ENCODE results near the gene IPPK. TPM values are rescaled to one million over a fixed set of nuclear protein-coding genes. Genes with fewer than 3 reads are reported as not detected.

Gene IPPK
- total RNA-seq, 1 experiment from 2014 or later, result 15.4 TPM

DNA sequence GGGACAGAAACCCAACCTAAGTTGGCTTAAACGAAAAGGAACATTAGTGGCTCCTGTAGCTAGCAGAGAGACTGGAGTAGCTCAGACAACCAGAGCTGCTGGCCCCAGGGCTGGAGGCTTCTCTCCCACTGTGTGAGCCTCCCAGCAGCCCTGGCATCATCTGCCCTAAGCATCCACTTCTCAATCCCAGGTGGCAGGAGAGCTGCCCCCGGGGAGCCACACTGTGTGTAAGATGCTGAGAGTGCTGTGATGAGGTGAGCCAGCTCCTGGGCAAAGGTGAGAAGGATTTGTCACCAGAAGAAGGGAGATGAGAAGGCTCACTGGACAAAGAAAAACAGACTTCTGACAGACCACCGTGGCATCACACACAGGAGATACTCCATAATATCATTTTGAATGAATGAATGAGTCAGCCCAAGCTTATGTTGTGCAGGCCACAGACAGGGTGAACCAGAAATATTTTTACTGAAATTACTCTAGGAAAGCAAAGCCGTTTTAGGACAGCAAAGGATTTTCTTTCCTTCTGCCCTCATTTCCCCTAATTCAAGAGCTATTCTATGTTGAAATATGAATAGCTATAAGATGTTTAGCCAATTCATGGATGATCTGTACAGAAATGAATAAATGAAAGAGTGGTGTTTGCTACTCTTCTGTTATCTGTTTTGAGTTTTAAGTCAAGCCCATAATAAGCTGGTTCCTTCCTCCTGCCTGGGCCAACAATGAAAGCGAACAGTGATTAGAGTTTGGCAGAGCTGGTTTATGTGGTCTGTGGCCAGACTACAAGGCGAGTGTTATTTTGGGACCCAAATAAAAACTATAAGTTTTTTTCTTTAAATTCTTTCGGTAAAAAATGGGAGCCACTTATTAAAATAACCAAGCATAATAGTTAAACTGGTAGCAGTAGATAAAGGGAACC lies 76.7 kb downstream of the IPPK start:
- intact Hi-C loops (cut with micrococcal nuclease), result no loop called here
- TF ChIP-seq CBX3 (IDR thresholded peaks at IDR 0.05; ENCODE audit: low read depth), result no peak
- no peak for TF ChIP-seq FOSL1 (IDR thresholded peaks at IDR 0.05; ENCODE audit: low read depth)
- TF ChIP-seq, protein P1, sequence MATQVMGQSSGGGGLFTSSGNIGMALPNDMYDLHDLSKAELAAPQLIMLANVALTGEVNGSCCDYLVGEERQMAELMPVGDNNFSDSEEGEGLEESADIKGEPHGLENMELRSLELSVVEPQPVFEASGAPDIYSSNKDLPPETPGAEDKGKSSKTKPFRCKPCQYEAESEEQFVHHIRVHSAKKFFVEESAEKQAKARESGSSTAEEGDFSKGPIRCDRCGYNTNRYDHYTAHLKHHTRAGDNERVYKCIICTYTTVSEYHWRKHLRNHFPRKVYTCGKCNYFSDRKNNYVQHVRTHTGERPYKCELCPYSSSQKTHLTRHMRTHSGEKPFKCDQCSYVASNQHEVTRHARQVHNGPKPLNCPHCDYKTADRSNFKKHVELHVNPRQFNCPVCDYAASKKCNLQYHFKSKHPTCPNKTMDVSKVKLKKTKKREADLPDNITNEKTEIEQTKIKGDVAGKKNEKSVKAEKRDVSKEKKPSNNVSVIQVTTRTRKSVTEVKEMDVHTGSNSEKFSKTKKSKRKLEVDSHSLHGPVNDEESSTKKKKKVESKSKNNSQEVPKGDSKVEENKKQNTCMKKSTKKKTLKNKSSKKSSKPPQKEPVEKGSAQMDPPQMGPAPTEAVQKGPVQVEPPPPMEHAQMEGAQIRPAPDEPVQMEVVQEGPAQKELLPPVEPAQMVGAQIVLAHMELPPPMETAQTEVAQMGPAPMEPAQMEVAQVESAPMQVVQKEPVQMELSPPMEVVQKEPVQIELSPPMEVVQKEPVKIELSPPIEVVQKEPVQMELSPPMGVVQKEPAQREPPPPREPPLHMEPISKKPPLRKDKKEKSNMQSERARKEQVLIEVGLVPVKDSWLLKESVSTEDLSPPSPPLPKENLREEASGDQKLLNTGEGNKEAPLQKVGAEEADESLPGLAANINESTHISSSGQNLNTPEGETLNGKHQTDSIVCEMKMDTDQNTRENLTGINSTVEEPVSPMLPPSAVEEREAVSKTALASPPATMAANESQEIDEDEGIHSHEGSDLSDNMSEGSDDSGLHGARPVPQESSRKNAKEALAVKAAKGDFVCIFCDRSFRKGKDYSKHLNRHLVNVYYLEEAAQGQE (IDR thresholded peaks at IDR 0.05; ENCODE audit: low read depth), result no peak
- TF ChIP-seq SRF (IDR thresholded peaks at IDR 0.05; ENCODE audit: low read depth), result no peak
- TF ChIP-seq, protein P2, sequence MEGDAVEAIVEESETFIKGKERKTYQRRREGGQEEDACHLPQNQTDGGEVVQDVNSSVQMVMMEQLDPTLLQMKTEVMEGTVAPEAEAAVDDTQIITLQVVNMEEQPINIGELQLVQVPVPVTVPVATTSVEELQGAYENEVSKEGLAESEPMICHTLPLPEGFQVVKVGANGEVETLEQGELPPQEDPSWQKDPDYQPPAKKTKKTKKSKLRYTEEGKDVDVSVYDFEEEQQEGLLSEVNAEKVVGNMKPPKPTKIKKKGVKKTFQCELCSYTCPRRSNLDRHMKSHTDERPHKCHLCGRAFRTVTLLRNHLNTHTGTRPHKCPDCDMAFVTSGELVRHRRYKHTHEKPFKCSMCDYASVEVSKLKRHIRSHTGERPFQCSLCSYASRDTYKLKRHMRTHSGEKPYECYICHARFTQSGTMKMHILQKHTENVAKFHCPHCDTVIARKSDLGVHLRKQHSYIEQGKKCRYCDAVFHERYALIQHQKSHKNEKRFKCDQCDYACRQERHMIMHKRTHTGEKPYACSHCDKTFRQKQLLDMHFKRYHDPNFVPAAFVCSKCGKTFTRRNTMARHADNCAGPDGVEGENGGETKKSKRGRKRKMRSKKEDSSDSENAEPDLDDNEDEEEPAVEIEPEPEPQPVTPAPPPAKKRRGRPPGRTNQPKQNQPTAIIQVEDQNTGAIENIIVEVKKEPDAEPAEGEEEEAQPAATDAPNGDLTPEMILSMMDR (IDR thresholded peaks at IDR 0.05 in 2 of 3, conservative IDR thresholded peaks at IDR 0.05 in 1 of 3; ENCODE audit: borderline replicate concordance in 1 of 3, insufficient read depth in 1 of 3, low read depth in 2 of 3, low read length in 2 of 3), result no peak
- TF ChIP-seq EZH2phosphoT487 (IDR thresholded peaks at IDR 0.05; ENCODE audit: borderline replicate concordance), result no peak
- TF ChIP-seq, protein P3, sequence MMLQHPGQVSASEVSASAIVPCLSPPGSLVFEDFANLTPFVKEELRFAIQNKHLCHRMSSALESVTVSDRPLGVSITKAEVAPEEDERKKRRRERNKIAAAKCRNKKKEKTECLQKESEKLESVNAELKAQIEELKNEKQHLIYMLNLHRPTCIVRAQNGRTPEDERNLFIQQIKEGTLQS (IDR thresholded peaks at IDR 0.05), result no peak
- TF ChIP-seq, protein P4, sequence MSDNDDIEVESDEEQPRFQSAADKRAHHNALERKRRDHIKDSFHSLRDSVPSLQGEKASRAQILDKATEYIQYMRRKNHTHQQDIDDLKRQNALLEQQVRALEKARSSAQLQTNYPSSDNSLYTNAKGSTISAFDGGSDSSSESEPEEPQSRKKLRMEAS (IDR thresholded peaks at IDR 0.05), result no peak
- TF ChIP-seq ELF1 (IDR thresholded peaks at IDR 0.05; ENCODE audit: borderline replicate concordance, low read depth), result no peak
- TF ChIP-seq POLR2A (IDR thresholded peaks at IDR 0.05; ENCODE audit: borderline replicate concordance, extremely low read depth, insufficient read depth, insufficient read length), result no peak
- H3K9ac ChIP-seq (ENCODE audit: low read length), result no peak overlapping the region
- H3K4me3 ChIP-seq (replicated peaks in 1 of 2; ENCODE audit: low read depth in 1 of 2, low read length in 2 of 2), result no peak overlapping the region
- no peak overlapping the region for H3K27ac ChIP-seq (ENCODE audit: low read depth, low read length)
- no peak overlapping the region for H2AFZ ChIP-seq (ENCODE audit: low read depth, low read length, poor library complexity, severe bottlenecking)
- H3K9me2 ChIP-seq (ENCODE audit: insufficient read depth), result no peaks in the 10 kb centered on the region
- ChIA-PET CTCF (no interaction called here), POLR2A (no interaction called here), RAD21 (ENCODE audit: low non-redundant PET in 1 of 2, low total read pairs in 2 of 2, uncharacterized antibody in 2 of 2, unreplicated experiment in 2 of 2) (no interaction called here)
- no peak overlapping the region for H3K4me2 ChIP-seq (ENCODE audit: low read length)
- H3K27me3 ChIP-seq (ENCODE audit: insufficient read depth, low read length), result no peaks in the 10 kb centered on the region
- ATAC-seq (no peak), DNase-seq (ENCODE audit: low read depth, low spot score) (no peak)
- H3K79me2 ChIP-seq (ENCODE audit: insufficient read depth, low read length), result no peaks in the 10 kb centered on the region
- no peaks in the 10 kb centered on the region for H3K4me1 ChIP-seq (ENCODE audit: control insufficient read depth in 1 of 2, insufficient read depth in 2 of 2, low read length in 2 of 2)
- no peaks in the 10 kb centered on the region for H4K20me1 ChIP-seq (ENCODE audit: insufficient read depth)
- no peaks in the 10 kb centered on the region for H3K9me3 ChIP-seq (ENCODE audit: control insufficient read depth in 1 of 2, insufficient read depth in 1 of 2, low read depth in 1 of 2, low read length in 2 of 2)
- H3K36me3 ChIP-seq (ENCODE audit: control insufficient read depth in 1 of 2, insufficient read depth in 2 of 2, low read length in 2 of 2), result no peaks in the 10 kb centered on the region
- BruUV-seq (replicated peaks), result no TSS peak

Data from HCT116 (cell line).